Prostate gland (tissue), 2 donors: Measurements from ENCODE around the gene GOPC.

Source experiments
- CTCF ChIP-seq, 4 experiments: fragments of 200-600 bp in 2 of 4; fragments of 450-650 bp in 2 of 4; sonication (generic) in 2 of 4; IDR thresholded peaks; 1 replicate in 3 of 4; 2 replicates in 1 of 4; pipeline ENCODE4 v1.5.1; 2016 to 2019; ENCODE audit warnings: antibody characterized with exemption in 4 of 4, mild to moderate bottlenecking in 2 of 4, moderate library complexity in 2 of 4
- POLR2A ChIP-seq: fragments of 450-650 bp; IDR thresholded peaks from one replicate; pipeline ENCODE4 v1.6.1; 2016; ENCODE audit warnings: antibody characterized with exemption, mild to moderate bottlenecking

- TF ChIP-seq CTCF (IDR thresholded peaks at IDR 0.05) (no peak), POLR2A (no peak)
Observed at GRCh38 chr6:117548797-117549301, 53.5 kb downstream of the GOPC start.
